A673 (cell line): Measurements from ENCODE around the gene ZMAT5.

Source experiments
- EZH2 ChIP-seq: fragments of 200-600 bp; sonication (generic); IDR thresholded peaks from 2 replicates; pipeline ENCODE4 v1.6.1; 2017; ENCODE audit warnings: borderline replicate concordance, low read depth, mild to moderate bottlenecking, mixed read lengths, antibody characterized with exemption, low read length; ENCODE audit not compliant: poor library complexity, severe bottlenecking
- TF ChIP-seq, protein P1 (sequence below): fragments of 300-800, 200-600 bp; sonication (generic); conservative IDR thresholded peaks from 2 replicates; pipeline ENCODE4 v1.5.1; 2017; ENCODE audit warnings: low read depth, mild to moderate bottlenecking, antibody characterized with exemption, low read length, moderate library complexity, mixed read lengths

- TF ChIP-seq, protein P1, sequence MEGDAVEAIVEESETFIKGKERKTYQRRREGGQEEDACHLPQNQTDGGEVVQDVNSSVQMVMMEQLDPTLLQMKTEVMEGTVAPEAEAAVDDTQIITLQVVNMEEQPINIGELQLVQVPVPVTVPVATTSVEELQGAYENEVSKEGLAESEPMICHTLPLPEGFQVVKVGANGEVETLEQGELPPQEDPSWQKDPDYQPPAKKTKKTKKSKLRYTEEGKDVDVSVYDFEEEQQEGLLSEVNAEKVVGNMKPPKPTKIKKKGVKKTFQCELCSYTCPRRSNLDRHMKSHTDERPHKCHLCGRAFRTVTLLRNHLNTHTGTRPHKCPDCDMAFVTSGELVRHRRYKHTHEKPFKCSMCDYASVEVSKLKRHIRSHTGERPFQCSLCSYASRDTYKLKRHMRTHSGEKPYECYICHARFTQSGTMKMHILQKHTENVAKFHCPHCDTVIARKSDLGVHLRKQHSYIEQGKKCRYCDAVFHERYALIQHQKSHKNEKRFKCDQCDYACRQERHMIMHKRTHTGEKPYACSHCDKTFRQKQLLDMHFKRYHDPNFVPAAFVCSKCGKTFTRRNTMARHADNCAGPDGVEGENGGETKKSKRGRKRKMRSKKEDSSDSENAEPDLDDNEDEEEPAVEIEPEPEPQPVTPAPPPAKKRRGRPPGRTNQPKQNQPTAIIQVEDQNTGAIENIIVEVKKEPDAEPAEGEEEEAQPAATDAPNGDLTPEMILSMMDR, result no peak
- no peak for TF ChIP-seq EZH2
Measured at GRCh38 chr22:29700900-29701154, 66.0 kb downstream of the ZMAT5 start.
